ENCODE measurements around the gene FFAR2. TPM values are rescaled to one million over a fixed set of nuclear protein-coding genes. Genes with fewer than 3 reads are reported as not detected.
A peak's percentile ranks its signal among the peaks of the same experiment; 100 is the strongest.

FFAR2 gene
- total RNA-seq, 1 donor from 2014 or later = not detected

DNA sequence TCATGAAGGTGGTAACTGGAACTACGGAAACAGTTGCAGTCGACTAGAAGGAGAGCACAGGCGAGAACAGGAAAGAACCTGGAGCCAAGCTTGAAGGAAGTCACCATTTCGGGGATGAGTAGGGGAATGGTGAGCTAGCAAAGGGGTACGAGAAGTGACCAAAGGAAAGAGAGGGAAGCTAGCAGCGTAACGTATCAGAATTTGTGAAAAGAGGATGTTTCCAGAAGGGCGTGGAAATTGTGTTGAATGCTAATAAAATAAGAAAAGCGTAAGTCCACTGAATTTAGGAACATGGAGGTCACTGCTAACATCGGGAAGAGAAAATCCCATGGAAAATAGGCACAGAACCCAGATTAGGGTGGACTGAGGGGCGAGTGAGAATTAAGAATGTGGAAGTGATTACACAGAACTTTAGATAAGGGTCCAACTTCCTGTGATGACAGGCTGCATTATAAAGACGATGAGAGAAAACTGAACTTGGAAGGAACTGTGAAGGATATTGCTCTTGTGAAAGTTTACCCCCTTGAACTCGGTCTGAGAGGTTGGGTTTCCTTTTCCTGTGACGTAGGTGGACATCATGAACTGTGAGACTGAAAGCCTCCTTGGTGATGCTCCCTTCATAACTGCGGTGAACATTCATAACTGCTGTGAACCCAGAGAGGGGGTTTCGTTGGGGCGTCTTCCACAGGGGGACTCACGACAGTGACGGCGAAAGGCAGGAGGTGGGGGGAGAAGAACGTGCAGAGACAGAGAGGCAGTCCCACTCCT, 2.0 kb upstream of the FFAR2 start:
- intact Hi-C loops (cut with micrococcal nuclease) = no loop called here
- TF ChIP-seq, protein P1, sequence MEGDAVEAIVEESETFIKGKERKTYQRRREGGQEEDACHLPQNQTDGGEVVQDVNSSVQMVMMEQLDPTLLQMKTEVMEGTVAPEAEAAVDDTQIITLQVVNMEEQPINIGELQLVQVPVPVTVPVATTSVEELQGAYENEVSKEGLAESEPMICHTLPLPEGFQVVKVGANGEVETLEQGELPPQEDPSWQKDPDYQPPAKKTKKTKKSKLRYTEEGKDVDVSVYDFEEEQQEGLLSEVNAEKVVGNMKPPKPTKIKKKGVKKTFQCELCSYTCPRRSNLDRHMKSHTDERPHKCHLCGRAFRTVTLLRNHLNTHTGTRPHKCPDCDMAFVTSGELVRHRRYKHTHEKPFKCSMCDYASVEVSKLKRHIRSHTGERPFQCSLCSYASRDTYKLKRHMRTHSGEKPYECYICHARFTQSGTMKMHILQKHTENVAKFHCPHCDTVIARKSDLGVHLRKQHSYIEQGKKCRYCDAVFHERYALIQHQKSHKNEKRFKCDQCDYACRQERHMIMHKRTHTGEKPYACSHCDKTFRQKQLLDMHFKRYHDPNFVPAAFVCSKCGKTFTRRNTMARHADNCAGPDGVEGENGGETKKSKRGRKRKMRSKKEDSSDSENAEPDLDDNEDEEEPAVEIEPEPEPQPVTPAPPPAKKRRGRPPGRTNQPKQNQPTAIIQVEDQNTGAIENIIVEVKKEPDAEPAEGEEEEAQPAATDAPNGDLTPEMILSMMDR (IDR thresholded peaks at IDR 0.05) = no peak
- Mint-ChIP-seq H3K4me3 (no peak overlapping the region), H3K27me3 (peaks cover 2% of the 10 kb centered on the region), H3K27ac (no peak overlapping the region), H3K4me1 (peaks cover 47% of the 10 kb centered on the region), H3K36me3 (ENCODE audit: low read depth) (no peaks in the 10 kb centered on the region), H3K9me3 (no peaks in the 10 kb centered on the region)
- DNase-seq = no peak
- POLR2A ChIA-PET = no interaction called here
- CTCF ChIA-PET = no interaction called here
- no peak for ATAC-seq (ENCODE audit: low read depth)

DNA sequence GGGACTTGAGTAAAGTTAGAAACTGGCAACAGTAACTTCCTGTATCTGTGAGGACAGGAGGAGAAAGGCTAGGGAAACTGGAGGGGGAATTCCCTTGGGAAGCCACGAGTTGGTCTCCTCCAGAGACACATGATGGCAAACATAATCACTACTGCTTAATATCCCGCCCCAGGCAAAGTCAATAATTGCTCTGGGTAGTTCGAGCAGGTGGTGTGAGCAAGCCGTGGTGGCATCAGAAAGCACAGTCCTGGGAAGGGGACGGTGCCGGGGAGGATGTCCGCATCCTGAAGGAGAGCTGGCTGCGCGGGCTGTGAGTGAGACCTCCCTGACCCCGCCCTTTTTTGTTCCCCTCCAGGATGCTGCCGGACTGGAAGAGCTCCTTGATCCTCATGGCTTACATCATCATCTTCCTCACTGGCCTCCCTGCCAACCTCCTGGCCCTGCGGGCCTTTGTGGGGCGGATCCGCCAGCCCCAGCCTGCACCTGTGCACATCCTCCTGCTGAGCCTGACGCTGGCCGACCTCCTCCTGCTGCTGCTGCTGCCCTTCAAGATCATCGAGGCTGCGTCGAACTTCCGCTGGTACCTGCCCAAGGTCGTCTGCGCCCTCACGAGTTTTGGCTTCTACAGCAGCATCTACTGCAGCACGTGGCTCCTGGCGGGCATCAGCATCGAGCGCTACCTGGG, 1.4 kb downstream of the FFAR2 start:
- peaks cover 2% of the 10 kb centered on the region for H3K27me3 Mint-ChIP-seq
- TF ChIP-seq, protein P1 (IDR thresholded peaks at IDR 0.05) = no peak
- ATAC-seq (ENCODE audit: low read depth) (no peak), DNase-seq (no peak)
- H3K36me3 Mint-ChIP-seq (ENCODE audit: low read depth) = no peaks in the 10 kb centered on the region
- no peak overlapping the region for H3K4me3 Mint-ChIP-seq
- POLR2A ChIA-PET = interaction anchor here (0.6 to 1.4 kb wide), 2 partner anchors 9 to 12 kb away, joined by 3 to 5 read pairs; no protein-coding TSS in a partner anchor
- H3K27ac Mint-ChIP-seq = no peak overlapping the region
- H3K4me1 Mint-ChIP-seq = peaks cover 40% of the 10 kb centered on the region
- H3K9me3 Mint-ChIP-seq = no peaks in the 10 kb centered on the region
- CTCF ChIA-PET = no interaction called here
- intact Hi-C loops (cut with micrococcal nuclease) = no loop called here

DNA sequence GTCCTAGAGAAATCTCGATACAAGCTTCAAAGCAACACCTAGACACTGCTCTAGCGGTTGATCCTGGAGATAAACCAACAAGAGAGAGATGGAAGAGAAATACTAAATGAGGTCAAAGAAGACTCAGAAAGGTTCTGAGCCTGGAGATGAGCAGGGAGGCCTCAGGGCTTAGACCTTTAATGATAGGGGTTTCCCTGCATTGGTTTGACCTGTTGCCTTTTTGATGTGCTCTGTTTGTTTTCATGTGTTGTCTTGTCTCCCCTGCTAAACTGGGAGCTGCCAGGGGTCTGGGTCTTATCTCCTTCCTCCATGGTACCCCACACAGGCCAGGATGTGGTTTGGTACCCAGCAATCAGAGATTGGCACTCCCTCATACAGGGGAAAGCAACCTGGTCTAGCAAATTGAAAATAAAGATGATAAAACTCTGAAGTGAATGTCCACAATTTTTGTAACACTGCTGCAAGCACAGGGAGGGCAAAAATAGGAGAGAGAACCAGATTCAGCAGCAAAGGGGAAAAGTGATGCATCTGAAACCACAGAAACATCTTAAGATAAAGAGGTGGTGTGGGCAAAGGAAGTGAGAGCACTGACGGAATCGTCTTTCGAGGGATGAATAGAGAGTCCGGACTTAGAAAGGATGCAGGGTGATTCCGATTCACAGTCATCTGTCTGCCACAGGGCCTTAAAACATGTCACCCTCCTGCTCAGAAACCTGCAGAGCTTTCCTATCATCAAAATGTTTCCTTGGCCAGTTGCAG, 3.5 kb downstream of the FFAR2 start:
- no peak for DNase-seq
- peaks cover 2% of the 10 kb centered on the region for H3K27me3 Mint-ChIP-seq
- peak; percentile 54 for ATAC-seq (ENCODE audit: low read depth)
- no peak overlapping the region for H3K4me3 Mint-ChIP-seq
- no peak overlapping the region for H3K27ac Mint-ChIP-seq
- H3K36me3 Mint-ChIP-seq (ENCODE audit: low read depth) = no peaks in the 10 kb centered on the region
- TF ChIP-seq, protein P1 (IDR thresholded peaks at IDR 0.05) = no peak
- H3K9me3 Mint-ChIP-seq = no peaks in the 10 kb centered on the region
- ChIA-PET CTCF (interaction anchor here (0.7 to 0.8 kb wide), 2 partner anchors 17 to 36 kb away, joined by 3 to 4 read pairs; no protein-coding TSS in a partner anchor), POLR2A (interaction anchor here (0.7 kb wide), 1 partner anchor 209 kb away, joined by 6 read pairs; no protein-coding TSS in a partner anchor)
- intact Hi-C loops (cut with micrococcal nuclease) = no loop called here
- peaks cover 43% of the 10 kb centered on the region for H3K4me1 Mint-ChIP-seq

DNA sequence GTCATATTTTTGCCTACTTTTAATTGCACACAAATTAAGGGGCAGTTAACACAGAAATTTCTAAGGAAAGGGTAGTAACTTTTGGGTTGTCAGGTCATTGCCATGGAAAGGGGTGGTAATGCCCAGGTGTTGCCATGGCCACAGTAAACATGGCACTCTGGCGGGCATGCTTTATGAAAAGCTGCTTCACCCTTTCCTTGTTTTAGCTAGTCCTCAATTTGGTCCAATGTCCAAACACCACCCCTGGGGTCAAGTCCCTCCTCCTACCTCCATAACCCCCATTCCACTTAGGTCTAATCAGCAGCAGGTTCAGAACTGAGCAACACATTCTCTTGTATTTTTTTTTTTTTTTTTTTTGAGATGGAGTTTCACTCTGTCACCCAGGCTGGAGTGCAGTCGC, 6.6 kb downstream of the FFAR2 start:
- peaks cover 2% of the 10 kb centered on the region for H3K27me3 Mint-ChIP-seq

More for the DNA sequence above, 6.6 kb downstream of the FFAR2 start:
- Mint-ChIP-seq H3K4me3 (no peak overlapping the region), H3K27ac (no peak overlapping the region), H3K9me3 (no peaks in the 10 kb centered on the region), H3K36me3 (ENCODE audit: low read depth) (no peaks in the 10 kb centered on the region), H3K4me1 (peaks cover 52% of the 10 kb centered on the region)
- TF ChIP-seq, protein P1 (IDR thresholded peaks at IDR 0.05) = no peak
- intact Hi-C loops (cut with micrococcal nuclease) = no loop called here
- POLR2A ChIA-PET = no interaction called here
- CTCF ChIA-PET = no interaction called here
- DNase-seq (no peak), ATAC-seq (ENCODE audit: low read depth) (no peak)

Data from activated B cell treated with CpG ODN at 0.5 μM for 24 hours (primary cell).